HG03060 (cell line): Measurements from ENCODE around the gene ABCA6.

Source experiments
- ATAC-seq: cut with Tn5 transposase; IDR thresholded peaks from one replicate; pipeline ENCODE4 v1.9.1; 2021; ENCODE audit warnings: low read depth, moderate number of reproducible peaks; ENCODE audit not compliant: unreplicated experiment

Gene ABCA6

DNA sequence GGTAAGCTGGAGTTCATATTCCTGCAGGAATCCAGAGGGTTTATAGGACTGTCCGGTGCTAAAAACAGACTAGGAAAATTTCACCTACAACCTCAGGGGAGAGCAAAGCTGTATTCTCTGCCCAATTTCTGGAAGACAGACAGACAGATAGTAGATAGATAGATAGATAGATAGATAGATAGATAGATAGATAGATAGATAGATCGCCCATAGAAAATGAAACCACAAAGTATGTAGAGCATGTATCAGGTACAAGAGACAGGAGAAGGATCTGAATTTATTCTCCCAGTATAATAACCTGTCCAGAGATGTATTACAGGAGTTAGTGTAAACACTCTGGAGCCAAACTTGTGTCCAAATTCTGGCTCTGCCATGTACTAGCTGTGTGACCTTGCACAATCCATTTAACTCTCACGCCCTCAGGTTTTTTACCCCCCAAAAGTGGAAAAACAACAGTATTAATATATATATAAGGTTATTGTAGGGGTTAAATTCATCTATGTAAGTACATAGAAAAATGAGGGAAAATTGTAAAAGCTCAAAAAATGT lies 2.1 kb upstream of the ABCA6 start:
- ATAC-seq = no peak

- ATAC-seq = no peak
Observed at GRCh38 chr17:69143151-69143550, 1.5 kb upstream of the ABCA6 start.

DNA sequence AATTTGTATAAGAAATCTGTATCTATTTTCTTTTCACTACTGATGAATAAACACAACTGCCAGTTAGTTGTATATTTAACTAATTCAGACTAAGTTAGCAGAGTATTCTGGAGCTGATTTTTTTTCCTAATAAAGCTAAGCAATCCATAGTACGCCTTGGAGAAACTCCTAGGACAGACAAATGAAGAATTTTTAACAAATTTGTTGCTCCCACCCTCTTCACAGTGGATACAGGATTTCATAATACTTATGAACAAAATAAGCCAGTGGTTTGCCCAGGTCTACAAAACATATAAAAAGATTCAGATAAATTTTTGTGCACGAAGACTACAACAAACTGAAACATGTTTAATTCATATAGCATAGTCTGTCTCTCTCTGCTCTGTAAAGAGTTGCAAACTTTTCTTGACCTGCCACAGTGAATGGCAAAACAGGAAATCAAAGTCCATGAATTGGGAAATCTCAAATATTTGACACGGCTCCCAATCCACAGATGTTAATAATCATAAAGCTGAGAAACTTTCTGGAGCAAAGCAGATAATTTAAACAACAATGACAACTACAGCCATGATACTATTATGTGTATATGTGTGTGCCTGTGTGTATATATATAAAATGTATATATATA lies 594 bp upstream of the ABCA6 start:
- ATAC-seq = no peak

DNA sequence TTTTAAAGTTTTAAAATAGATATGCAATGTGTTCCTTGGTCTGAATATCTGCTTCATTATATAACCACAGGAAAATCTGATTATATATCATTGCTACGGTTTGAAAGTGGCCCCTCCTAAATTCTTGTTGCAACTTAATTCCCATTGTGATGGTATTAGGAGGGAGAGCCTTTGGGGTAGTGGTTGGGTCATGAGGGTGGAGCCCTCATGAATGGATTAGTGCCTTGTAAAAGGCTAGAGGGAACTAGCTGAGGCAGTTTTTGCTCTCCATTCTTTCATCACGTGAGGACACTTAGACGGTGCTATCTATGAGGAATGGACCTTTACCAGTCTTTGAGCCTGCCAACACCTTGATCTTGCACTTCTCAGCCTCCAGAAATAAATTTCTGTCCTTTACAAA lies 7.6 kb downstream of the ABCA6 start:
- no peak for ATAC-seq

DNA sequence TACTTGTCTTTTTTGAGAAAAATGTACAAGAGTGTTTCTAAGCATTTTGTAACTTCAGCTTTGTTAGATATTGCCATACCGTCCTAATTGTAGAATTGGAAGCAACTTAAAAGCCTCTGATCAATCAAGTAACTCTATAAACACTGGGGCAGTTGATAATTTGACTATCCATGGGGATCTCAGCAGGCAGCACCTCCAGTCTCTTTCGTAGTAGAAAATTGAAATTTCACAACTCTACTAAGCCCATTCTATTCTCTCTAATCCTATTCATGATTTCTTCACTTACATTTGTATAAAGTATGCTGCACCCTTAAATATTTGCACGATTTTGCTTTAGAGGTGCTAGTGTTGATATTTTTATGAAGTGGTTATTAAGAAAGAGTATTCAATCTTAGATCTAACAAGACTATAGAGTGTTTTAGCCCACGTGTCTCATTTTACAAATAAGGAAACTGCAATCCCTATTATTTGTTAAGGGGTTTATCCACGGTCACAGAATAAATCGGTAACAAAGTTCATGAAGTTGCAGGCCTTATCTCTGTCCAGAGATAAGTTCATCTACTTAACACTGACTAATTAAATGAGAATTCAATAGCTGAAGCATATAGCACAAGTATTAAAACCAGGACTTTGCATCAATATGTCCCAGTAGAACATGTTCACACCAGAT lies 10.9 kb downstream of the ABCA6 start:
- no peak for ATAC-seq

DNA sequence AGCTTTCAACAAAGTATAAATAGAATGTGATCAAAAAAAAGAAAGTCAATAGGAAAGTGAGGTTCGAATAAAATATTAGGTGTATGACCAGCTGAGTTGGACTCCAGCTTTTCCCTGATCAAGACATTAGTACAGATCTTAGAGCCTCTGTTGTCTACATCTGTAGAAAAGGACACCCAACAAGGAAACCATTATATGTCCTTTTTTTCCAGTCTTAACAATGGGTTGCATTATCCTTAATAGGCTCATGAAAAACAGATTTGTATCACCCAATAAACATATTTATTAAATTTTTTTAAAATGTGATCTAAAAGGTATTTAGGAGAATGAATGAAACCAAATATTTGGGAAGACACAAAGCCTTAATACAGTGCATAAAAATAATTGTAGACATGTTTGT lies 18.1 kb downstream of the ABCA6 start:
- ATAC-seq = no peak

DNA sequence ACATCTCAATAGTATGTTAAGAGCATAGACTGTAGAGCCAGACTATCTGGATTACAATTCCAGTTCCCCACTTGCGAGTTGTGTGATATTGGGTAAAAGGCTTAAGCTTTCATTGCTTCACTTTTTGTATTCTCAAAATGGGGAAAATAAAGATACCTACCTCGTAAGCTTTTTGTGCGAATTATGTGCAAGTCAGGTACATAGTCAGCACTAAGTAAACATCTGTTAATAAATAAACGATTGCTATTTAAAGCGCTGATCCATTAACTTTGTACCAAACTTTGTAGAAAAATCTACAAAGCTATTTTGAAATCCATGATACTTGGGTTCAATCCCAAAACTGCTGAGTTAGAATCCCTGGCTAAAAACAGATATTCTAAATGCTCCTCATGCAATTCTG lies 19.6 kb downstream of the ABCA6 start:
- ATAC-seq = no peak

GRCh38 chr17:69117855-69118784 lies 23.6 kb downstream of the ABCA6 start:
- ATAC-seq = peak; percentile 29

- ATAC-seq = no peak
Observed at GRCh38 chr17:69111794-69112193, 29.9 kb downstream of the ABCA6 start.

- ATAC-seq = no peak
Observed at GRCh38 chr17:69105907-69106730, 35.6 kb downstream of the ABCA6 start.

- no peak for ATAC-seq
Observed at GRCh38 chr17:69103557-69104233, 38.0 kb downstream of the ABCA6 start.

DNA sequence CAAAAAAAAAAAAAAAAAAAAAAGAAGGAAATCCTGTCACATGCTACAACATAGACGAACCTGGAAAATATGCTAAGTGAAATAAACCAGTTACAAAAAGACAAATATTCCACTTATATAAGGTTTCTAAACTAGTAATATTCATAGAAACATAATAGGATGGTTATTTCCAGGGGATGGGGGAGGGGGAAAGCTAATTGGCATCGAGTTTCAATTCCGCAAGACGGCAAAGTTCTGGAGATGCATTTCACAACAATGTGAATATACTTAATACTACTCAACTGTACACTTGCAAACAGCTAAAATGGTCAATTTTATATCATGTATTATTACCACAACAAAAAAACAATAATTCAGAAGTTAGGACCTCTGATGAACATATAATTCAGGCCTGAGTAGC lies 43.1 kb downstream of the ABCA6 start:
- no peak for ATAC-seq

GRCh38 chr17:69096541-69096940 lies 45.2 kb downstream of the ABCA6 start:
- ATAC-seq = no peak

DNA sequence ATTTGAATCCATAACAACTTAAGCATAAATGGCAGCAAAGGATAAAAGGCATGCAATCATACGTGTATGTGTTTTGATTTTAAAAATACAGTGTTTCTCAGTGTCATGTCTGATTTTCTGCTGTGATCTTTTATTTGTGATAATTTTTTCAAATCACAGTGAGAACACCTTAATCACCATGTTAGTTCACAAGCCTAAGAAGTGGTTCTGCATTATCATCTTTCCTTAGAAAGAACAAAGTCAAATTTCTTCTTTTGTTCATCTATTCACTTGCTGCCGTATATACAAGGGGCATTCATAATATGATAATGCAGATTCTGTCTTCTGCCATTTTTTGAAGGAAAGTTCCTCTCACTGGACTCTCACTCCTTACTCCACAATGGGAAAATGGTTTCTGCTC lies 47.7 kb downstream of the ABCA6 start:
- ATAC-seq = no peak

- ATAC-seq = no peak
Observed at GRCh38 chr17:69093279-69093789, 48.4 kb downstream of the ABCA6 start.

DNA sequence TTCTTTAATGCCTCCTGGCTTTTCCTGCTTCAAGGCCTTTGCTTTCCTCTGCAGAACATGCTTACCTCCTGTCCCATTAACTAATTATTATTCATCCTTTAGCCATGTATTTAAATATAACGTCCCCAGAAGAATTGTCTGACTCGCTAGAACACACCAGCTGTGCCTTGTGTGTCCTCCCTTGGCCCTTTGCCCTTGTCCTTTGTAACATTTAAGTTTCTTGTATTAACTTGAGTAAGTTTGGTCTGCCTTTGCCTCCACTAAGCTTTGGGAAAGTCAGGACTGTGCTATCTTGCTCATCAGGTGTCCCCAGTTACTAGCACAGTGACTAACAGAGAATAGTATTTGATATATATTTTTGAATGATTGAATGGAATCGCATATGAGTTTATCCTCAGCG lies 51.3 kb downstream of the ABCA6 start:
- no peak for ATAC-seq

- ATAC-seq = no peak
Observed at GRCh38 chr17:69088643-69089200, 53.0 kb downstream of the ABCA6 start.

- ATAC-seq = no peak
Observed at GRCh38 chr17:69086641-69087040, 55.1 kb downstream of the ABCA6 start.

- ATAC-seq = no peak
Observed at GRCh38 chr17:69084911-69085310, 56.8 kb downstream of the ABCA6 start.
